Uterus (tissue), 4 donors: ENCODE data around the gene ASCC2. TPM values are rescaled to one million over a fixed set of nuclear protein-coding genes. Genes with fewer than 3 reads are reported as not detected.

Source experiments
- DNase-seq, 2 donors: peaks; one replicate each; pipeline ENCODE4 v3.0.0-alpha.2; 2019 to 2020
- H3K27ac ChIP-seq, 2 donors: fragments of 200-600 bp; sonication (generic); 1 replicate in 1 of 2; 2 replicates in 1 of 2; pipeline ENCODE4 v1.5.1; 2016 to 2018
- H3K27me3 ChIP-seq, 2 donors: fragments of 200-600 bp; sonication (generic); one replicate each; pipeline ENCODE4 v1.5.1; 2018 to 2019; ENCODE audit warnings: control low read depth in 1 of 2
- H3K36me3 ChIP-seq, 2 donors: fragments of 200-600 bp; sonication (generic); one replicate each; pipeline ENCODE4 v1.5.1; 2019; ENCODE audit warnings: control low read depth in 1 of 2
- H3K4me1 ChIP-seq, 2 donors: fragments of 200-600 bp; sonication (generic); one replicate each; pipeline ENCODE4 v1.5.1; 2018 to 2019; ENCODE audit warnings: control low read depth in 1 of 2
- H3K4me3 ChIP-seq, 2 donors: fragments of 200-600 bp; sonication (generic); 1 replicate in 1 of 2; 2 replicates in 1 of 2; pipeline ENCODE4 v1.5.1; 2018 to 2019; ENCODE audit warnings: mild to moderate bottlenecking in 1 of 2
- H3K9me3 ChIP-seq, 2 donors: fragments of 200-600 bp; sonication (generic); one replicate each; pipeline ENCODE4 v1.5.1; 2019; ENCODE audit warnings: control low read depth in 1 of 2
- POLR2A ChIP-seq, 2 donors: fragments of 450-650 bp; IDR thresholded peaks; one replicate each; pipeline ENCODE4 v1.6.1; 2016; ENCODE audit warnings: antibody characterized with exemption in 2 of 2, mild to moderate bottlenecking in 1 of 2, moderate library complexity in 1 of 2
- intact Hi-C: fragments of 100-400 bp; cut with DNase I; formaldehyde crosslinking; loops from one replicate; pipeline ENCODE4 v1.15.1; 2023; ENCODE audit warnings: low total_unique reads
- total RNA-seq, 4 donors: library from RNA; depleted of rRNA in 3 of 4; stranded (reverse); fragments of >200 nt in 3 of 4; gene quantifications; one replicate each; pipeline versions ENCODE4 v1.1.0 to v1.2.4, GENCODE V29; 2014 to 2023
- TF ChIP-seq, protein P1 (sequence below), 4 experiments: fragments of 200-600 bp in 2 of 4; fragments of 450-650 bp in 2 of 4; sonication (generic) in 2 of 4; IDR thresholded peaks; one replicate each; pipeline ENCODE4 v1.5.1; 2016 to 2019; ENCODE audit warnings: antibody characterized with exemption in 4 of 4, mild to moderate bottlenecking in 2 of 4, moderate library complexity in 1 of 4
- donor health status: DM: yes; HTN: yes; CAD: no.

ASCC2 gene
- total RNA-seq, 4 donors from 2014 or later: 14.9 to 47.1 (median 24.3) TPM

DNA sequence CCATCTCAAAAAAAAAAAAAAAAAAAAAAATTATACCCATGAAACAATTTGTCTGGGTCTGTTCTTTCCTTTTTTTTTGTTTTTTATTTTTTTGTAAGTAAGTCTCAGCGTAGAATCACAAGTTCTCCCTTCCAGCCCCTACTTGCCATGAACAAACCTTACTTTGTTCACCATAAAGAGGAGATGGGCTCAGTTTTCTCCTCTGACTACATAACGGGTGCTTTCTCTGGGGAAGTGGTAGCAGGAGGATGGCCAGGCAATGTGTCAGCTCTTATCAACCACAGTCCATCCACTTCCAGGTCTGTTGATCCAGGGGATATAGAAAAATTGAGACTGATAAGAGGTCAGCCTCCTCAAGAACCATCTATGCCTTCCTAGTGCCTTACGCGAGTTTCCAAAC is 11.0 kb downstream of the ASCC2 start:
- intact Hi-C loops: no loop called here
- H3K4me3 ChIP-seq: no peak overlapping the region
- H3K4me1 ChIP-seq: no peaks in the 10 kb centered on the region
- H3K27ac ChIP-seq: no peak overlapping the region
- no peak for DNase-seq
- no peaks in the 10 kb centered on the region for H3K9me3 ChIP-seq
- no peaks in the 10 kb centered on the region for H3K27me3 ChIP-seq
- H3K36me3 ChIP-seq: no peaks in the 10 kb centered on the region
- TF ChIP-seq, protein P1, sequence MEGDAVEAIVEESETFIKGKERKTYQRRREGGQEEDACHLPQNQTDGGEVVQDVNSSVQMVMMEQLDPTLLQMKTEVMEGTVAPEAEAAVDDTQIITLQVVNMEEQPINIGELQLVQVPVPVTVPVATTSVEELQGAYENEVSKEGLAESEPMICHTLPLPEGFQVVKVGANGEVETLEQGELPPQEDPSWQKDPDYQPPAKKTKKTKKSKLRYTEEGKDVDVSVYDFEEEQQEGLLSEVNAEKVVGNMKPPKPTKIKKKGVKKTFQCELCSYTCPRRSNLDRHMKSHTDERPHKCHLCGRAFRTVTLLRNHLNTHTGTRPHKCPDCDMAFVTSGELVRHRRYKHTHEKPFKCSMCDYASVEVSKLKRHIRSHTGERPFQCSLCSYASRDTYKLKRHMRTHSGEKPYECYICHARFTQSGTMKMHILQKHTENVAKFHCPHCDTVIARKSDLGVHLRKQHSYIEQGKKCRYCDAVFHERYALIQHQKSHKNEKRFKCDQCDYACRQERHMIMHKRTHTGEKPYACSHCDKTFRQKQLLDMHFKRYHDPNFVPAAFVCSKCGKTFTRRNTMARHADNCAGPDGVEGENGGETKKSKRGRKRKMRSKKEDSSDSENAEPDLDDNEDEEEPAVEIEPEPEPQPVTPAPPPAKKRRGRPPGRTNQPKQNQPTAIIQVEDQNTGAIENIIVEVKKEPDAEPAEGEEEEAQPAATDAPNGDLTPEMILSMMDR (IDR thresholded peaks at IDR 0.05): no peak
- TF ChIP-seq POLR2A (IDR thresholded peaks at IDR 0.05): no peak

DNA sequence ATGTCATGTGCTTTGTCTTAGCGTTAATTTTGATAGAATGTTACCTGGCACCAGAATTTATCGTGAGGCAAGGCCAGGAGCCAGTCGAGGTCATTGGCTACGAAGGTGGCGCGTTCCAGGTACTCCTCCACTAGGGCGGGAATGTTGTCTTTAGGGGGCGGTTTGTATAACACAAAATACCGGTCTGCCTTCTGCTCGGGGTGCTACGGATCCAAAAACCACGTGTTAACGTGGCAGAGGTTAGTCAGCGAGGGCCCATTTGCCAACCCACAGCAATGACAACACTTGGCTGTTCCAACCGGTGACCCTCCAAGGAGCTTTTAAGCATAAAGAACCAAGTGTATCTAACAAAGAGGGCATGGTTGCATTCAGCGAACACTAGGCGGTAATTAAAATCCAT is 12.5 kb downstream of the ASCC2 start:
- no peak for DNase-seq
- Histone ChIP-seq H3K27me3 (no peaks in the 10 kb centered on the region), H3K27ac (no peak overlapping the region), H3K9me3 (no peaks in the 10 kb centered on the region), H3K4me1 (no peaks in the 10 kb centered on the region), H3K4me3 (no peak overlapping the region), H3K36me3 (no peaks in the 10 kb centered on the region)
- TF ChIP-seq, protein P1 (IDR thresholded peaks at IDR 0.05): no peak
- no peak for TF ChIP-seq POLR2A (IDR thresholded peaks at IDR 0.05)
- intact Hi-C loops: no loop called here

DNA sequence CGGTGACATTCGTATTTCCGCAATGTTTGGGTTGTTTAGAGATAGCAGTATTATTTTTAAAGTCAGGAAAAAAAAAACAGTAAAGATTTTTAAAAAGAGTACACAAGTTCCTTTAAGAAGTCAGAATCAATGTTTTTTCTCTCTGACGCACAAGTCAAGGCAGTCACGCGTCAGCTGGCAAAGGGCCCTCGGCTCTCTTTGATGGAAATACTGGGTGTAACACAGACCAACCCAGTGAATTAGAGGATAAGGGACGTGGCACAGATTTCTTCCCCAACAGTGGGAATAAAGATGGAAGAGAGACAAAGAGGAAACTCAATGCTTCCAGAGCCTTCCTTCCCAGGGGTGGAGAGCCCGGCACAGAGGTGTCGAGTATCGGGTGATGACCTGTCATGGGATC is 13.4 kb downstream of the ASCC2 start:
- no peaks in the 10 kb centered on the region for H3K9me3 ChIP-seq

DNA sequence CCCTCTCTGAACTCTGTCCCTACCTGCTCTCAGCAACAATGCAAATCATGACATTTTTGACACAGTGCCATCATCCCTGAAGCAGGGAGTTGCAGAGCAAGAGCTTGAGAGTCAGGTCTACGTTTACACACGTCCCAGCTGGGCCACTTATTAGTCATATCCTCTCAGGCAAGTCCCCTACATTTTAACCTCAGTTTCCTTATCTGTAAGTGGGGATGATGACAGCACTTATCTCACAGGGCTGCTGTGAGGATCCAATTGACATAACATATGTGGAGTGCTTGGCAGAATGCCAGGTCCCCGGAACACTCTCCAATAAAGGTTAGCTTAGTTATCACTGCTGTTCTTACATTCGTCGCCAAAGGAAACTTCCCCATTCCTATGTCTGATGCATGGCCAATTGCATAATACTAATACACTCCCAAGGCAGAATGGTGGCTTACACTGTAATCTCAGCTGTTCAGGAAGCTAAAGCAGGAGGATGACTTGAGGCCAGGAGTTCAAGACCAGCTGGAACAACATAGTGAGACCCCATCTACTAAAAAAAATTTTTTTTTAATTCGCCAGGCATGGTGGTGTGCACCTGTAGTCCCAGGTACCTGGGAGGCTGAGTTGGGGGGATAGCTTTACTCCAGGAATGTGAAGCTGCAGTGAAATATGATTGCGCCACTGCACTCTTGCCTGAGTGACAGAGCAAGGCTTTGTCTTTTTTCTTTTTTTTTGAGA is 16.6 kb downstream of the ASCC2 start:
- intact Hi-C loops: no loop called here
- Histone ChIP-seq H3K27ac (no peak overlapping the region), H3K4me3 (no peak overlapping the region), H3K27me3 (no peaks in the 10 kb centered on the region), H3K9me3 (no peaks in the 10 kb centered on the region), H3K36me3 (no peaks in the 10 kb centered on the region), H3K4me1 (no peaks in the 10 kb centered on the region)
- TF ChIP-seq, protein P1 (IDR thresholded peaks at IDR 0.05): no peak
- TF ChIP-seq POLR2A (IDR thresholded peaks at IDR 0.05): no peak
- DNase-seq: peak in 1 of 2 donors; percentile 37

More for the DNA sequence above, 13.4 kb downstream of the ASCC2 start:
- TF ChIP-seq, protein P1 (IDR thresholded peaks at IDR 0.05): no peak
- TF ChIP-seq POLR2A (IDR thresholded peaks at IDR 0.05): no peak
- Histone ChIP-seq H3K36me3 (no peaks in the 10 kb centered on the region), H3K27me3 (no peaks in the 10 kb centered on the region), H3K4me1 (no peaks in the 10 kb centered on the region), H3K4me3 (no peak overlapping the region), H3K27ac (no peak overlapping the region)
- intact Hi-C loops: no loop called here
- DNase-seq: no peak

DNA sequence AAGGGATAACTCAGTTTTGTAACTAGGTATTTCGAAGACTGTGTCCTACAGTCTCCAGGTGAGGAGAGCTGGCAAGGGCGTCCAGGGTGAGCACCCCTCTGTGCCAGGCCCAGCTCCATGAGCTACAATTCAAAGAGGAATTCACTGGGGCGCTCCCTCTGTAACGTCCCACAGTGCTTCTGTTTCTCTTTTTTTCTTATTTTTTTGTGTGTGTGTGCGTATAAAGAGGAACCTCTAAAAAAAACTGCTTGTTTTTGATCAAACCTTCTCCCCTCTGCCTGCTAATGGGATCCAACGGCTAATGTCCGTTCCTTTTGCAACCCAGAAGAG is 17.1 kb downstream of the ASCC2 start:
- DNase-seq: no peak
- Histone ChIP-seq H3K4me3 (no peak overlapping the region), H3K4me1 (no peaks in the 10 kb centered on the region), H3K27me3 (no peaks in the 10 kb centered on the region), H3K9me3 (no peaks in the 10 kb centered on the region), H3K27ac (no peak overlapping the region), H3K36me3 (no peaks in the 10 kb centered on the region)
- intact Hi-C loops: no loop called here
- TF ChIP-seq POLR2A (IDR thresholded peaks at IDR 0.05): no peak
- TF ChIP-seq, protein P1 (IDR thresholded peaks at IDR 0.05): no peak
